Breast epithelium (tissue), 3 donors: Measurements from ENCODE around the gene SMCO2.

Experiments
- POLR2A ChIP-seq: fragments of 450-650 bp; IDR thresholded peaks from one replicate; pipeline ENCODE4 v1.6.1; 2016; ENCODE audit warnings: antibody characterized with exemption, mild to moderate bottlenecking, moderate library complexity
- POLR2AphosphoS5 ChIP-seq, 3 donors: sonication (generic); formaldehyde crosslinking; IDR thresholded peaks; one replicate each; pipeline ENCODE4 v1.6.1; 2017; ENCODE audit warnings: antibody characterized with exemption in 3 of 3
- TF ChIP-seq, protein P1 (sequence below), 3 donors: fragments of 450-650 bp; IDR thresholded peaks; one replicate each; pipeline ENCODE4 v1.5.1; 2016 to 2017; ENCODE audit warnings: antibody characterized with exemption in 3 of 3, mild to moderate bottlenecking in 3 of 3, moderate library complexity in 3 of 3

DNA sequence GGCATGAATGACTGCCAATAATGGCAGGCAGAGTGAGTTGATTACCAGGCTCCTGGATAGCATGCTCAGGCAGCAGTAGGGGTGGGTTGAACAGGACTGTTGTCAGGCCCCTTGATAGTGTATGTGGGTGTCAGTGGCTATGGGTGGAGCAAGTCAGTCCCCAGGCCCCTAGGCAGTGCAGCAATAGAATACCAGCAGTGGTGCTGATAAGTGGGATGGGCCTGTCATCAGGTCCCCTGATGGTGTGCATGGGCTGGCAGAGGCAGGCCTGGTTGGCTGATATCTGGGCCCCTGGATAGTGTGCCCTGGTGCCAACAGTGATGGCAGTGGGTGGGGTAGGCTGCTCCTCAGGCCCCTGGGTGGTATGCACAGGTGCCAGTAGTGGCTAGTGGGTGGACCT is 32.4 kb downstream of the SMCO2 start:
- TF ChIP-seq, protein P1, sequence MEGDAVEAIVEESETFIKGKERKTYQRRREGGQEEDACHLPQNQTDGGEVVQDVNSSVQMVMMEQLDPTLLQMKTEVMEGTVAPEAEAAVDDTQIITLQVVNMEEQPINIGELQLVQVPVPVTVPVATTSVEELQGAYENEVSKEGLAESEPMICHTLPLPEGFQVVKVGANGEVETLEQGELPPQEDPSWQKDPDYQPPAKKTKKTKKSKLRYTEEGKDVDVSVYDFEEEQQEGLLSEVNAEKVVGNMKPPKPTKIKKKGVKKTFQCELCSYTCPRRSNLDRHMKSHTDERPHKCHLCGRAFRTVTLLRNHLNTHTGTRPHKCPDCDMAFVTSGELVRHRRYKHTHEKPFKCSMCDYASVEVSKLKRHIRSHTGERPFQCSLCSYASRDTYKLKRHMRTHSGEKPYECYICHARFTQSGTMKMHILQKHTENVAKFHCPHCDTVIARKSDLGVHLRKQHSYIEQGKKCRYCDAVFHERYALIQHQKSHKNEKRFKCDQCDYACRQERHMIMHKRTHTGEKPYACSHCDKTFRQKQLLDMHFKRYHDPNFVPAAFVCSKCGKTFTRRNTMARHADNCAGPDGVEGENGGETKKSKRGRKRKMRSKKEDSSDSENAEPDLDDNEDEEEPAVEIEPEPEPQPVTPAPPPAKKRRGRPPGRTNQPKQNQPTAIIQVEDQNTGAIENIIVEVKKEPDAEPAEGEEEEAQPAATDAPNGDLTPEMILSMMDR (IDR thresholded peaks at IDR 0.05) = no peak
- TF ChIP-seq POLR2A (no peak), POLR2AphosphoS5 (IDR thresholded peaks at IDR 0.05) (no peak)
